ENCODE results near the gene MIR17HG. TPM values are rescaled to one million over a fixed set of nuclear protein-coding genes. Genes with fewer than 3 reads are reported as not detected.

The MIR17HG gene
- total RNA-seq, 2 donors from 2014 or later: 22.8 to 23.0 TPM

DNA sequence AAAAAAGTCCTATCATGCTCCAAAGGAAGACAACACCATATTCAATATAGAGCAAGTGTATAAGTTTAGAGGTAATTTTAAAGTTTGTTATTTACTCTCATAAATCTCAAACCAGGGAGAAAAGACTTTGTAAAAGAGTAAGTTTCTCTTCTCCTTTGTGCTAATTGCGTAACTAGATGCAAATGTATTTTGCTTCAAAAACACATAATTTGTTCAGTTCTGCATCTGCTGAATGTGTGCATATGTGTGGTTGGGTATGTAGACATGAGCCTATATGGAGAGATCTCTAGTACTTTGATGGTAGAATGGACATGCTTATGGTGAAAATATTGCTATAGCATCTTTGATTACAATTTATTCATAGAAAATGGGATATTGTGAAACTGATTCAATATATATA, 17.8 kb upstream of the MIR17HG start:
- H3K9me3 Mint-ChIP-seq: no peaks in the 10 kb centered on the region
- TF ChIP-seq, protein P1, sequence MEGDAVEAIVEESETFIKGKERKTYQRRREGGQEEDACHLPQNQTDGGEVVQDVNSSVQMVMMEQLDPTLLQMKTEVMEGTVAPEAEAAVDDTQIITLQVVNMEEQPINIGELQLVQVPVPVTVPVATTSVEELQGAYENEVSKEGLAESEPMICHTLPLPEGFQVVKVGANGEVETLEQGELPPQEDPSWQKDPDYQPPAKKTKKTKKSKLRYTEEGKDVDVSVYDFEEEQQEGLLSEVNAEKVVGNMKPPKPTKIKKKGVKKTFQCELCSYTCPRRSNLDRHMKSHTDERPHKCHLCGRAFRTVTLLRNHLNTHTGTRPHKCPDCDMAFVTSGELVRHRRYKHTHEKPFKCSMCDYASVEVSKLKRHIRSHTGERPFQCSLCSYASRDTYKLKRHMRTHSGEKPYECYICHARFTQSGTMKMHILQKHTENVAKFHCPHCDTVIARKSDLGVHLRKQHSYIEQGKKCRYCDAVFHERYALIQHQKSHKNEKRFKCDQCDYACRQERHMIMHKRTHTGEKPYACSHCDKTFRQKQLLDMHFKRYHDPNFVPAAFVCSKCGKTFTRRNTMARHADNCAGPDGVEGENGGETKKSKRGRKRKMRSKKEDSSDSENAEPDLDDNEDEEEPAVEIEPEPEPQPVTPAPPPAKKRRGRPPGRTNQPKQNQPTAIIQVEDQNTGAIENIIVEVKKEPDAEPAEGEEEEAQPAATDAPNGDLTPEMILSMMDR (conservative IDR thresholded peaks at IDR 0.05): no peak
- Histone ChIP-seq H3K9me3 (ENCODE audit: control insufficient read depth, low read length) (no peaks in the 10 kb centered on the region), H3K27me3 (ENCODE audit: control insufficient read depth, insufficient read depth, low read length, poor library complexity, severe bottlenecking) (no peaks in the 10 kb centered on the region), H3K27ac (ENCODE audit: low read depth, low read length) (no peak overlapping the region), H3K4me1 (ENCODE audit: control insufficient read depth, insufficient read depth, low read length) (no peaks in the 10 kb centered on the region), H3K4me3 (ENCODE audit: low read length) (no peak overlapping the region), H3K36me3 (ENCODE audit: control insufficient read depth, insufficient read depth, low read length) (no peaks in the 10 kb centered on the region), H3K9ac (ENCODE audit: extremely low read depth, low read length, poor library complexity, severe bottlenecking) (no peak overlapping the region)
- no peak overlapping the region for H3K27ac Mint-ChIP-seq
- DNase-seq: no peak
- H3K4me1 Mint-ChIP-seq: no peaks in the 10 kb centered on the region
- no peak overlapping the region for H3K4me3 Mint-ChIP-seq
- H3K36me3 Mint-ChIP-seq (ENCODE audit: low read depth): no peaks in the 10 kb centered on the region
- H3K27me3 Mint-ChIP-seq (ENCODE audit: insufficient read depth): peaks cover 10% of the 10 kb centered on the region
- WGBS, 2 experiments (ENCODE audit: insufficient coverage in 1 of 2, insufficient read length in 1 of 2): 100% methylated on average over 1 of the region's 1 CpG; no CpG with 5 or more reads in 1 of the 2 experiments

DNA sequence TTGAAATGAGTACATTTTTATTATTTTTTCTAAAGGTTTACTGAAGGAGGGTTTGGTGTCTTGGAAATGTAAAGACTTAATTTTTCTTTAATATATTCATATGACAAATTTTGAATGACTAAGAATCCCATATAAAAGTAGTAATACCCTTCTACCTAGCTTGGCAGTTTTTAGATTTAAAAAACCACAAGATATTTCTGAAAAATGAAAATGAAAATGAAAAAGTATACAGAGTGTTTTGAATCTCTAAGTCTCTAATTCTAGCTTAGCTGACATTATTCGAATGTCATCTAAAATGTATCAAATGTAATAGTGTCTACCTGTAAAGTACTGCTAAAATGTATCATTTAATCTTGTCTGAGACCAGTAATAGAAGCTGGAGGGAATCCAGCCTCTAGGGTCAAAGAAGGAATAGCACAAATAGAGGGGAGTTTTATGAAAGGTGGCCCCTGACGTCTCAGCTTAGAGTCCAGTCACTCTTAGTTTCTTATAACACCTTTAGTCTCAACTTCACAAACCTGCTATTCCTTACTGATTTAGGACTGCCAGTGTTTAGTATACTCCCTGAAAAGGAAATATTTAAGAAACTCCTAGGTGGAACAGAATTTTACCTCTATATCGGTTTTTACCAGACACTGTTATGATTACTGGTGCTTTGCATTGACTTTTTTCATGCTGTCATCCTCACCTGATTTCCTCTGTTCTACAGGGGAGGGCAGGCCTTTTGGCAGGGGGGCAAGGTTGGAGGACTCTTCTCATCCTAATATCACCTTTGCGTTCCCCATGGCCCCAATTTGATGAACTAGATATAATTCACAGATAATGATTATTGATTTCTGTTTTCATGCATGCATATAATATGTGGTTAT, 16.2 kb upstream of the MIR17HG start:
- TF ChIP-seq, protein P1 (conservative IDR thresholded peaks at IDR 0.05): no peak
- WGBS, 2 experiments (ENCODE audit: insufficient coverage in 1 of 2, insufficient read length in 1 of 2): 83% methylated on average over 3 of the region's 4 CpGs; no CpG with 5 or more reads in 1 of the 2 experiments
- Mint-ChIP-seq H3K27me3 (ENCODE audit: insufficient read depth) (peaks cover 10% of the 10 kb centered on the region), H3K4me3 (no peak overlapping the region), H3K27ac (no peak overlapping the region), H3K9me3 (no peaks in the 10 kb centered on the region), H3K4me1 (no peaks in the 10 kb centered on the region), H3K36me3 (ENCODE audit: low read depth) (no peaks in the 10 kb centered on the region)
- no peaks in the 10 kb centered on the region for H3K9me3 ChIP-seq (ENCODE audit: control insufficient read depth, low read length)
- H3K36me3 ChIP-seq (ENCODE audit: control insufficient read depth, insufficient read depth, low read length): no peaks in the 10 kb centered on the region
- H3K27me3 ChIP-seq (ENCODE audit: control insufficient read depth, insufficient read depth, low read length, poor library complexity, severe bottlenecking): no peaks in the 10 kb centered on the region
- no peak overlapping the region for H3K4me3 ChIP-seq (ENCODE audit: low read length)
- no peak for DNase-seq
- no peak overlapping the region for H3K27ac ChIP-seq (ENCODE audit: low read depth, low read length)
- no peaks in the 10 kb centered on the region for H3K4me1 ChIP-seq (ENCODE audit: control insufficient read depth, insufficient read depth, low read length)
- no peak overlapping the region for H3K9ac ChIP-seq (ENCODE audit: extremely low read depth, low read length, poor library complexity, severe bottlenecking)

DNA sequence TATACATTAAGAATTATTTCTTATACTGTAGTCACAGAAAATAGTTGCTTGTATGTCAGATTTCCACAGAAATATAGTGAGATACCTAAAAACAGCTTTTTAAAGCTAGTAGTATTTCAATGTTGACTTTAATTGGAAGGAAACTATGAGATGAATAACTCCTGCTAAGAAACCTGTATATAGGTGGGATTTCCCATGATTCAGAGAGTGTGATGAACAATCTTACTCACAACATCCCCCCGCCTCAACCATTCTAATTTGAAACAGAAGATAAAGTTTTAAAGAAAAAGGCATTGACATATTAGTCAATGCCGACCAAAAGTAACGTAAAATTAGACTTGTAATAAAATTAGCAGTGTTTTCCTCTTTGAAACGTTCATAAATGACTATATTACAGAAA, 1.4 kb upstream of the MIR17HG start:
- H3K27ac Mint-ChIP-seq: no peak overlapping the region
- no peak overlapping the region for H3K9ac ChIP-seq (ENCODE audit: extremely low read depth, low read length, poor library complexity, severe bottlenecking)
- DNase-seq: no peak
- H3K27me3 Mint-ChIP-seq (ENCODE audit: insufficient read depth): peaks cover 16% of the 10 kb centered on the region
- no peaks in the 10 kb centered on the region for H3K9me3 Mint-ChIP-seq
- peaks cover 19% of the 10 kb centered on the region for H3K36me3 ChIP-seq (ENCODE audit: control insufficient read depth, insufficient read depth, low read length)
- TF ChIP-seq, protein P1 (conservative IDR thresholded peaks at IDR 0.05): no peak
- H3K9me3 ChIP-seq (ENCODE audit: control insufficient read depth, low read length): no peaks in the 10 kb centered on the region
- H3K4me1 Mint-ChIP-seq: peaks cover 11% of the 10 kb centered on the region
- H3K4me1 ChIP-seq (ENCODE audit: control insufficient read depth, insufficient read depth, low read length): peaks cover 2% of the 10 kb centered on the region
- 96% methylated on average over 3 of the region's 4 CpGs; no CpG with 5 or more reads in 1 of the 2 experiments for WGBS, 2 experiments (ENCODE audit: insufficient coverage in 1 of 2, insufficient read length in 1 of 2)
- H3K4me3 ChIP-seq (ENCODE audit: low read length): no peak overlapping the region
- no peak overlapping the region for H3K27ac ChIP-seq (ENCODE audit: low read depth, low read length)
- no peak overlapping the region for H3K4me3 Mint-ChIP-seq
- H3K36me3 Mint-ChIP-seq (ENCODE audit: low read depth): peaks cover 22% of the 10 kb centered on the region
- H3K27me3 ChIP-seq (ENCODE audit: control insufficient read depth, insufficient read depth, low read length, poor library complexity, severe bottlenecking): peaks cover 10% of the 10 kb centered on the region
